IPS-15b (cell line): Measurements from ENCODE around the gene GBE1.

Experiments used
- H3K27me3 ChIP-seq: one replicate; pipeline ENCODE4 v1.6.1; 2013; ENCODE audit warnings: low read length; ENCODE audit not compliant: control insufficient read depth, insufficient read depth
- H3K36me3 ChIP-seq: one replicate; pipeline ENCODE4 v1.6.1; 2013; ENCODE audit warnings: low read length; ENCODE audit not compliant: control insufficient read depth, insufficient read depth
- H3K4me1 ChIP-seq: one replicate; pipeline ENCODE4 v1.6.1; 2013; ENCODE audit warnings: mild to moderate bottlenecking, low read length; ENCODE audit not compliant: control insufficient read depth, insufficient read depth
- H3K4me3 ChIP-seq: one replicate; pipeline ENCODE4 v1.5.1; 2013; ENCODE audit warnings: low read depth, low read length
- H3K9ac ChIP-seq: one replicate; pipeline ENCODE4 v1.6.1; 2013; ENCODE audit warnings: low read depth, mild to moderate bottlenecking, low read length
- H3K9me3 ChIP-seq: one replicate; pipeline ENCODE4 v1.6.1; 2013; ENCODE audit warnings: mild to moderate bottlenecking, low read length; ENCODE audit not compliant: control insufficient read depth, insufficient read depth

Gene GBE1

DNA sequence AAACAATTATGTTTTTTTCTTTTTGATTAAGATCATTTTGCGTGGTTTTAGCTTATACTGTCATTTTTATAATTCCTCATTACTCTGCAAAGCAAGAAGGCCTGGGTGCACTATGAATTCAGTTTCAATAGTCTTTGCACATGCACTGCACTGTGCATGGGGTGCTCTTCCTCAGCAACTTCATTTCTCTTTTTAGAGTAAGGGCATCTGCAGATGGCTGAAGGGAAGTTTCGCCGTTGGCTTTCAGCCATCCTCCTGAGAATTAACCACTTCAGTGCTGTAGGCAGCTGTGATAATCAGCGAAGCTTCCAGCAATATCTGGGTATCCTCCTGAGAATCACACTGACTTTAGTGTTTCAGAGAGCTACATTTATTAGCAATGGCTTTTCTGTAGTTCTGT lies 284.8 kb downstream of the GBE1 start:
- no peak overlapping the region for H3K4me3 ChIP-seq
- H3K9ac ChIP-seq, result no peak overlapping the region
- H3K4me1 ChIP-seq, result no peaks in the 10 kb centered on the region
- no peaks in the 10 kb centered on the region for H3K9me3 ChIP-seq
- no peaks in the 10 kb centered on the region for H3K36me3 ChIP-seq
- no peaks in the 10 kb centered on the region for H3K27me3 ChIP-seq

DNA sequence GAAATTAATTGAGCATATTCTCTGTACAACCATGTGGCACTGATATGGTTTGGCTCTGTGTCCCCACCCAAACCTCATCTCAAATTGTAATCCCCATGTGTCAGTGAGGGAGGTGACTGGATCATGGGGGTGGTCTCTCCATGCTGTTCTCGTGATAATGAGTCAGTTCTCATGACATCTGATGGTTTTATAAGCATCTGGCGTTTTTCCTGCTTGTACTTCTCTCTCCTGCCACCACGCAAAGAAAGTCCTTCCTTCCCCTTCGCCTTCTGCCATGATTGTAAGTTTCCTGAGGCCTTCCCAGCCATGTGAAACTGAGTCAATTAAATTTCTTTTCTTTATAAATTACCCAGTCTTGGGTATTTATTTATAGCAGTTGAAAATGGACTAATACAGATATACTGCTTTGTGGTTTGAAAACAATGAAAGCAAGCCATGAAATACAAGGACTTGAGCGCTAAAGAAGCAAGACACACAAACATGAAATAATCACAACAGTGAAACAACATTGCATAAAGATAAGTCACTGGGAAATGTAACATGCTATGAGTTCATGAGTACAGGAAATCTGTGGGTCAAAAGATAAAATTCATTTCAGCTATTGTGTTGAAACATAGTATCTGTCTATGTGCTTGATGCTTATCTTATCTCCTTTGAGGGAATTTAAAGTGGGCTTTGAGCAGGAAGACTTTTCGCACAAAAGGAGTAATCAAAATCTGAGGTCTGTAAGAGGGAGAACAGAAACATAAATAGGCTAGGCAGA lies 288.7 kb downstream of the GBE1 start:
- no peaks in the 10 kb centered on the region for H3K4me1 ChIP-seq
- H3K27me3 ChIP-seq, result no peaks in the 10 kb centered on the region
- H3K9ac ChIP-seq, result no peak overlapping the region
- H3K36me3 ChIP-seq, result no peaks in the 10 kb centered on the region
- no peak overlapping the region for H3K4me3 ChIP-seq
- no peaks in the 10 kb centered on the region for H3K9me3 ChIP-seq

DNA sequence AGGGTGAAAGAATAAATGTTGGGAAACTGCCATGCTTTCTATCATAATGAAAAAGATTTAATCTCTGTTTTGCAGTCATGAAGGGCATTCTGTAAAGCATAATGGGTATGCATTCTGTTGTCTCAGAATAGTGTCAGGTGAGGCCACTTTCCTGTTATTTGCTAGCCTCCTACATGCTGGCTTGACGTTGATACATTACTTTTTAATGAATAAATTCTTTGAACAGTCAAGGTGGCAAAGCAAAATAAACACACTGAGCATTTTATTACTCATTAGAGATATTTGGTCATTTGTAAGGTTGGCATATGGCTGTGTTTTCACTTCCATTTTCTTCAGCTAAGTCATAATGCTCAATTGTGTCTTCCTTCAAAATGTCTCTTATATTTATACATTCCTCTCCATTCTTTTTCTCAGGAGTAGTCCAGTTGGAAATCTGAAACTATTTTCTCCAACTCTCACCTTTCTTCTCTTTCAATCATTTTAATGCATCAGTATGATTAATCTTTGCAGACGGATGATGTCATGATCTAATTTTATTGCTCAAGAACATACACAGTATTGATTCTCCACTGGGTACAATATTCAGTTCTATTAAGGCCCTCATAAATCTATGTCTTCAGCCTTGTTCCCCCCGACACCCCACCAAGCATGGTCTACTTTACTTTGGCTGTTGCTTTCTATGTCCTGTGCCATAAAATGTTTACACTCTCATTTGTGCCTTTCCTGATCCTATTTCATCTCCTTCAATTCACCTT lies 290.7 kb downstream of the GBE1 start:
- Histone ChIP-seq H3K9ac (no peak overlapping the region), H3K36me3 (no peaks in the 10 kb centered on the region)

DNA sequence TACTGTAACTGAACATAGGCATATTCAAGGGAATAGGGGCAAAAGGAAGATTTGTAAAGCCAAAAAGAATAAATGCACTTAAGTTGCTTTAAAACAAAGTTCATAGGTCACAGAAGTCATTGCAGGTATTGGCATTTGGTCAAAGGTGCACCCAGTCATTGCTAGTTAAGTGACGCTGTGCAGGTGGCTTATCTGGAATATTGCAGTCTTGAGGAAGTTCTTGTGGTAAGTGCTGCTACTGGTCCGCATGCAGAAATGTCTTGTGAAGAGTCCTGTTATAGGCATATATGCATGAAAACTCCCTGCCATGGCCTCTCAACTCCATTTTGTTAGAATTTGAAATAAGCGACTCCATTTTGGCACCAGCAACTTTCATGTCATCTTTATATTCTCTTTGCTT lies 293.1 kb downstream of the GBE1 start:
- Histone ChIP-seq H3K4me1 (no peaks in the 10 kb centered on the region), H3K4me3 (no peak overlapping the region), H3K9me3 (no peaks in the 10 kb centered on the region), H3K9ac (no peak overlapping the region), H3K36me3 (no peaks in the 10 kb centered on the region), H3K27me3 (no peaks in the 10 kb centered on the region)

More for the DNA sequence above, 290.7 kb downstream of the GBE1 start:
- Histone ChIP-seq H3K4me3 (no peak overlapping the region), H3K4me1 (no peaks in the 10 kb centered on the region), H3K27me3 (no peaks in the 10 kb centered on the region), H3K9me3 (no peaks in the 10 kb centered on the region)

DNA sequence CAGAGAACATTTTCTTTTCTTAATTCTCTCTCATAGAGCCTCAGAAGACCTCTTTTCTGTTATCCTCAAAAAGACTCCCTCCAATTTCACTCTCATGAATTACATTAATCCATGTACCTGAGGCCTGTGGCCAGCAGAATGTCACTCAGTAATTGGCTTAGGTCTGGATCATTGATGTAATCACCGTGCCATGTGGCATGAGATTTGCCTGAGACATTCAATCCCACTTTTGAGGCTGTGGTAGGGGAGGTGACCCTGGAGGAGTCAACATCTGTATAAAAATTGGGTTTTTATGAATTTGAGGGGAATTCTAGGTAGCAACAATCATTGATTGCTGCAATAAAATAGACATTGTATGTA lies 295.3 kb downstream of the GBE1 start:
- Histone ChIP-seq H3K36me3 (no peaks in the 10 kb centered on the region), H3K9ac (no peak overlapping the region), H3K4me3 (no peak overlapping the region), H3K27me3 (no peaks in the 10 kb centered on the region), H3K4me1 (no peaks in the 10 kb centered on the region), H3K9me3 (no peaks in the 10 kb centered on the region)

DNA sequence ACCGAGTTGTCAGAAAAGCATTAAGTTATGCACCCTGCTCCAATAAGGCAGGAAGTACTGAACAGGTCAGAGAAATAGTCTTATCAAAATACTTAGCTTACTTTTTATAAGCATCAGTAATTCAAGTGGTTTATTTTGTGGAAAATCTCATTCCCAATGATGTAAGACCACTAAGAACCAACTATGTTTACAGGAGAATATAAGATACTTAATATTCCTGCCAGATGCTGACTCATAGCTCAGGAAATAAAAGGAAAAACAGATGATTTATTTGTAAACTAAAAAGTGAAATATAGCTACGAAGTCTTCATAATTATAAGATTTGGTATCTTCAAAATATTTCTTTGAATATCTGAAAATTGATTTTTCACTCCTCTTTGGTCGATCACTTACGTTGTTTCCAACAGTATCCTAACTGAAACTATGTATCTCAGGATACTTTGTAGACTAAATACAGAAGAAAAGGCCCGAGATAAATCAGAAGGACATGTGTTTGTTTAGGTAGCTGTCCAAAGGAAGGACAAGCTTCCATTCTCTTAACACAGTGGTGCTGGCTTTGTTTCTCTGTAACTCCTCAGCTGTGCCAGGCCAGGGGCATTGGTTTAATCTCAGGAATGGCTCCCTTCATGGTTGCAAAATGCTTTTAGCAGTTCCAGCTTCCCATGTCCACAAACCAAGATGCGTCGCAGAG lies 295.8 kb downstream of the GBE1 start:
- Histone ChIP-seq H3K9ac (no peak overlapping the region), H3K4me1 (no peaks in the 10 kb centered on the region), H3K4me3 (no peak overlapping the region), H3K27me3 (no peaks in the 10 kb centered on the region), H3K9me3 (no peaks in the 10 kb centered on the region), H3K36me3 (no peaks in the 10 kb centered on the region)

DNA sequence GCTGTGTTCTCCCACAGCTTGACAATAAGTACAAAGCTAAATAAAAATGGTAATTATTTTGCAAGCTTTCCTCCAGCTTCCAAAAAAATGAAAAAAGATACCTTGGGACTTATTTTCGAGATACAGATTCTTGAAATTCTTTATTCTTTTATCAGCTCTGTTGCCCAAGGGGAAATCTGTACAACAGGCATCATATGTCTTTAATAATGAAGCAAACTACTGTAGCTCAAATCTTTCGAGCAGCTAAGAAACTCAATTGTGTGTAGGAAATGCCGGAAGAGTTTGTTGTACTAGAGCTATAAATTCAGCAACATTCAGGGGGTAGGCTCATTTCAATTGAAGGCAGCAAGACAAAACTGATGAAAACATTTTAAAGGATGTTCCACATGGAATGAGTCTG lies 297.7 kb downstream of the GBE1 start:
- Histone ChIP-seq H3K4me1 (no peaks in the 10 kb centered on the region), H3K4me3 (no peak overlapping the region), H3K9me3 (no peaks in the 10 kb centered on the region), H3K36me3 (no peaks in the 10 kb centered on the region), H3K27me3 (no peaks in the 10 kb centered on the region), H3K9ac (no peak overlapping the region)

DNA sequence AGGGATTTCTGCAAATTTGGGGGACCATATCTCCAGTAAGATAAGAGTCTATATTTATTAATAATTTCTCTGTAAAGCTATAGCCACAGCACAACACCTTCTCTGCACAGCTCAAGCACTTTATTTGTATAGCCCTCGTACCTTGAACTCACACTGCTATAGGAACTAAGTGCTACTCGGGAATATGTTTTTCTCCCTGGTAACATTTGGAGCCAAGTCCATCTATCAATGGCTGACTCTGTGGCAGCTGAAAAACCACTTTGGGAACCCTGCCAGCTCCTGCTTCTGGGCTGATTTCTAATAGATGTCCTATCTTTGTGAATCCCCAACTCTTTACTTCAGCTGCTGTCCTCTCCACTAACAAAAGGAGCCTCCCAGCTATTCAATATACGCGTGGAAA lies 298.5 kb downstream of the GBE1 start:
- no peak overlapping the region for H3K4me3 ChIP-seq

DNA sequence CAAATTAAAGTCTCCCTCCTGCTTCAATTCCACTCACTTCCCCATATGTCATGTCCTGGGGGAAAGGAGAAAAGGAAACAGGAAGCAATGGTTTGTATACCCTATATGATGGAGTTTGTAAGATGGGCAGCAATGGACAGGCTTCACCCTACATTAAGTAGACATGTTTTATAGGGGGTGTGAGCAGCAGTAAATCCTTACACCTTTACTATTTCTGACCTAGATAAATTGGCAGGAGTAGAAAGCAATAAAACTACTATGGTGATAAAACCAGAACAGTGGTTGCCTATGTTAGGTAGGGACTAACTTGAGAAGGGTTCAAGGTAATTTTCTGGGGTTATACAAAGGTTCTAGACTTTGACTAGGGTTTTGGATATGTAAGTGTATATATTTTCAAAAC lies 301.7 kb downstream of the GBE1 start:
- H3K9ac ChIP-seq, result no peak overlapping the region
- no peak overlapping the region for H3K4me3 ChIP-seq
- H3K36me3 ChIP-seq, result no peaks in the 10 kb centered on the region
- no peaks in the 10 kb centered on the region for H3K4me1 ChIP-seq
- H3K27me3 ChIP-seq, result no peaks in the 10 kb centered on the region
- H3K9me3 ChIP-seq, result no peaks in the 10 kb centered on the region

More for the DNA sequence above, 298.5 kb downstream of the GBE1 start:
- no peaks in the 10 kb centered on the region for H3K36me3 ChIP-seq
- H3K9ac ChIP-seq, result no peak overlapping the region
- no peaks in the 10 kb centered on the region for H3K27me3 ChIP-seq
- H3K9me3 ChIP-seq, result no peaks in the 10 kb centered on the region
- H3K4me1 ChIP-seq, result no peaks in the 10 kb centered on the region

DNA sequence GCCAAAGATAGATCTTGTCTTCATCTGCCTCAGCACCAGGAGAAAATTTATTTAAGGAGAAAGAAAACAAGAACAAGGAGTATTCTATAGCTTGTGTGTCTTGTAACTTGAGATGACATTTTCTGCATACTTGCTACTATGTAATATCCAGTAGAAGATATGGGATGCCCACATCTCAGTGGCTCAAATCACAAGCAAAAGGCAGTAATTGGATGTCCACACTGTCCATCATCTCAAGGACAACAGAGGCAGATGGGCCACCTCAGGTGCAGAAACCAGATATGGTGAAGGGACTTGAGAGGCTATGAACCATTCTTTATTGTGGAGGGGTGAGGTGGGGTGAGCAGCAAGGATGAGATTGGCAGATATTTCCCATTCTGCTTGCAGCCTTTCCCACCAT lies 309.0 kb downstream of the GBE1 start:
- Histone ChIP-seq H3K4me3 (no peak overlapping the region), H3K9me3 (no peaks in the 10 kb centered on the region), H3K4me1 (no peaks in the 10 kb centered on the region), H3K27me3 (no peaks in the 10 kb centered on the region), H3K36me3 (no peaks in the 10 kb centered on the region), H3K9ac (no peak overlapping the region)

DNA sequence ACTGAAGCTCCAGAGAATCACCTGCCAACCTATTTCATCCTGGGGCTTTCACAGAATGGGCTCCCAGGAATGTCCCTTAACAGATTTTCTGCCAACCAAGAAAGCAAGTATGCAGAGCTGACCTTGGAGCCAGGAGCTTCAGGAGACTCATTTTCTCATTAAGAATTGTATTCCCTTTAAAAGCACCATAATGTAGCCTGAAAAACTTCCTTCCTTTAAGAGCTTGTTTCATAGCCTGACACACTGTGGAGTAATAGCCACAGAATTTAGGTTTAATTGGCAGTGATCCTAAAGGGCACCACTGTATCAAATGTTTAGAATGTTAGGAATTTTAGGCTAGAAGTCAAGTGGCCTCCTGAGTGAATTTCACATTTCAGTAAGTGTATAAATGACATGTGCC lies 309.8 kb downstream of the GBE1 start:
- no peaks in the 10 kb centered on the region for H3K36me3 ChIP-seq
- no peaks in the 10 kb centered on the region for H3K27me3 ChIP-seq
- no peaks in the 10 kb centered on the region for H3K4me1 ChIP-seq
- H3K9ac ChIP-seq, result no peak overlapping the region
- no peak overlapping the region for H3K4me3 ChIP-seq
- H3K9me3 ChIP-seq, result no peaks in the 10 kb centered on the region

DNA sequence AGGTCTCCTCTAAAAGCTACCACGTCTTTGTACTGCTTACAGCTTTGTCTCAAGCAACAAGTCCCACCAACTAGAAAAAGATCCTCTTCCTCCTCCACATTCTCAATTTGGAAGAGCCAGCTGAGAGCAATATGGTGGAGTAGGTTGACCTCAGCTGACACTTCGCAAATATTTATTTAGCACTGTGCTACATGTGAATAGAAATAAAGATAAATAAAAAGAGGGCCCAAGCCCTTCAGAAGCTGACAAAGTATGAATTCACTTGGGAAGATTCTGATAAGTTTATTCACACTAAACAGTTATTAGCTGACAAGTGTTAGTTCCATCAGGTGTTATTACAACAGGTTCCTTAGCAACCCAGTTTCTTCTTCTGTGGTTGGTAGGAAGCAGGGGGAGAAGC lies 310.3 kb downstream of the GBE1 start:
- no peak overlapping the region for H3K9ac ChIP-seq
- H3K9me3 ChIP-seq, result no peaks in the 10 kb centered on the region
- no peak overlapping the region for H3K4me3 ChIP-seq
- no peaks in the 10 kb centered on the region for H3K27me3 ChIP-seq
- no peaks in the 10 kb centered on the region for H3K4me1 ChIP-seq
- no peaks in the 10 kb centered on the region for H3K36me3 ChIP-seq
